Measurements from ENCODE around the gene LSAMP.

- TF ChIP-seq CTCF (IDR thresholded peaks at IDR 0.05) = no peak
- no peak for TF ChIP-seq POLR2A (IDR thresholded peaks at IDR 0.05)
Observed at GRCh38 chr3:116103868-116104530, 341.3 kb downstream of the LSAMP start.
